ENCODE measurements around the gene ZNF525. TPM values are rescaled to one million over a fixed set of nuclear protein-coding genes. Genes with fewer than 3 reads are reported as not detected.
"Not testable (repeated sequence)": the region's sequence is repeated elsewhere in the genome, so short reads cannot be mapped to it uniquely, and the experiment has no call there.

The ZNF525 gene
- total RNA-seq, 6 donors from 2014 or later = 2.4 to 15.7 (median 9.9) TPM

- H3K9me3 ChIP-seq, DNase-seq, H3K36me3 ChIP-seq, H3K27me3 ChIP-seq, H3K27ac ChIP-seq: not testable (repeated sequence)
- Histone ChIP-seq H3K4me3 (peak overlapping the region in 1 of 4 donors; percentile 21), H3K4me1 (peaks cover 0 to 16% (median 3%) of the 10 kb centered on the region in 4 donors)
- peak in 1 of 6 experiments; percentile 8 for TF ChIP-seq CTCF (IDR thresholded peaks at IDR 0.05)
- ATAC-seq (ENCODE audit: low FRiP score in 2 of 2) = peak in 1 of 2 donors; percentile 66
- 40 to 43% methylated on average over 8 of the region's 8 CpGs for WGBS, 2 donors
Observed at GRCh38 chr19:53423680-53424079, 58.2 kb downstream of the ZNF525 start.

DNA sequence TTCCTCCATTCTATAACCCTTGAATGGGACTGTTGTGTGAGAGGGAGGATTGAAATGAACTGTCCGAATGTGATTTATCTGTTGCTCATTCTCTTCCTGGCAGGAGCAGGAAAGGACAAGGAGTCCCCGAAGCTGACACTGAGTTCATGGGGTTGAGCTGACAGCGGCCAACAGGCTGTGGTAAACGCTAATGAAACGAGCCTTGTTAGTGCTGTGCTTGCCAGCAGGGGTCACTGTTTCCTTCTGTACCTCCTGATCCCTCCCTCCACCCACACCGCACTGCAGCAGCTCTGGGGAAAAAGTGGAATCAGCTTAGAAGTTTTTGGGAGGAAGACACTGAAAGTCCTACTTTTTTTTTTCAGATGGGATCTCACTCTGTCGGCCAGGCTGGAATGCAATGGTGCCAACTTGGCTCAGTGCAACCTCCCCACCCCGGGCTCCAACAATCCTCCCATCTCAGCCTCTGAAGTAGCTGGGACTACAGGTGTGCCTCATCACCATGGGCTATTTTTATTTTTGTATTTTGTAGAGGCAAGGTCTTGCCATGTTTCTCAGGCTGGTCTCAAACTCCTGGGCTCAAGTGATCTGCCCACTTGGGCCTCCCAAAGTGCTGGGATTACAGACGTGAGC lies 59.6 kb downstream of the ZNF525 start:
- DNase-seq (peak in 1 of 2 donors; percentile 81), ATAC-seq (ENCODE audit: low FRiP score in 2 of 2) (peak; percentile 91 to 94)
- no peaks in the 10 kb centered on the region for H3K36me3 ChIP-seq
- no peak overlapping the region for H3K4me3 ChIP-seq
- H3K4me1 ChIP-seq = peaks cover 0 to 16% (median 3%) of the 10 kb centered on the region in 4 donors
- H3K9me3 ChIP-seq = no peaks in the 10 kb centered on the region
- peak overlapping the region in 3 of 4 donors; percentile 21 to 40 (median 35) for H3K27ac ChIP-seq
- 19 to 23% methylated on average over 9 of the region's 9 CpGs for WGBS, 2 donors
- H3K27me3 ChIP-seq = no peaks in the 10 kb centered on the region
- TF ChIP-seq POLR2AphosphoS5 (IDR thresholded peaks at IDR 0.05) (peak; percentile 72 to 81), POLR2A (IDR thresholded peaks at IDR 0.05) (no peak), EP300 (IDR thresholded peaks at IDR 0.05) (peak in 2 of 4 donors; percentile 94 to 97), CTCF (IDR thresholded peaks at IDR 0.05) (peak; percentile 72 to 87 (median 83))

DNA sequence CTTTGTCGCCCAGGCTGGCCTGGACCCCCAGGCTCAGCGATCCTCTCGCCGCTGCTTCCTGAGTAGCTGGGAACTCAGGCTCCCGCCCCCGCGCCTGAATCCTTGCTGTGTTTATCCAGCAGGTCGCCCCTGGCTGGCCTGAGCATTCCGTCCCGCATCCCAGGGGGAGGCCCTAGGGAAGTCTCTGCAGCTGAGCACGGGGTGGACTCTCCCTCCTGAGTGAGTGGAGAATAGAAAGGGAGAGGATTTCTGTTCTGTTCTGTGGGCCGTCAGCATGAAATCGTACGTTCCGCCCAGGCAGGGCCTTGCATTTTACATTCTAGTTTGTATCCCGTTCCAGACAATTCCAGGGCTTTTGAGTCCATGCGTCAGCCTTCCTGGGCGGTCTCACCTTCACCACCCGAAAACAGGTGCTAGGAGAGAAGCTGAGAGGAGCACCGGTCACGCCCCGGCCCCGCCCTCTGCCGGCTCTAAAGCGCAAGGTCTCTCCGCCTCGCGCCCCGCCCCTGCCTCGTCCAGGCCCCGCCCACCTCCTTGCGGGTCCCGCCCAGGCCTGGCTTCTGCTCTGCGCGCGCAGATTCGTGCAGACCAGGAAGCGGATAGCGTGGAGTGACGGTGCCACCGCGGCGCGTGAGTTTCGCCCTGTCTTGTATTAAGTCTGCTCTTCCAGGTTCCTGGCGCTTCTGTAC lies 66.0 kb downstream of the ZNF525 start, which contains the start of gene ZNF761:
ZNF761 (plus strand) TSS at position 586 of the 689 bp plus-strand sequence. CDS start 15,285 bp downstream, outside the sequence.
- H3K27ac ChIP-seq = peak within 1 kb of the TSS; percentile 75 to 85 (median 82)
- peak; percentile 99 to 100 for DNase-seq

DNA sequence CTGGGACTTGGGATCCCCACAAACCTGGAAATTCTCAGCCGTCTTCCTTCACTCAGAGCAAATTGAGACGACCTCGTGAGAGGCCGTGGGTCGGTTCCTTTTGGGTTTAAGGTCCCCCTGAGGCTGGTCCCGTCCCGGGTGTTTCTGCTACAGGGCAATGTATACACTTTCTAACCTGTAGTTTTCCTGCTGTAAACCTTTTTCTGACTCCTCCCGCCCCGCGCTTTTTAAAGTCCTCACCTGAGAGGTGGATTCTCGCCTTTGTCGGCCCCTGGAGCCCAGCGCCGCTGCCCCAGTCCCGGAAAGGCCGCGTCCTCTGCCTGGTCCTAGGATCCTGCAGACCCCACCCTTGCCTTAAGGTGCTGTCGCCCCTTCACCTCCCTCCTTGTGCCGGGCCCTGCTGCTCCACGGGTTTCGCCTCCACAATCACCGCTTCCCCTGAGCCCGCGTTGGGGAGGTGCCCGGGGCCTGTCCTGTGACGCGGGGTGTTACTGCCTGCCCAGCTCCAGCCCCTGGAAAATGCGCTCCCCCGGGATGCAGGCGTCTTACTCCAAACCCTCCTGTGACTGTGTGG lies 66.7 kb downstream of the ZNF525 start:
- TF ChIP-seq EP300 (IDR thresholded peaks at IDR 0.05) (no peak), POLR2AphosphoS5 (IDR thresholded peaks at IDR 0.05) (no peak), CTCF (IDR thresholded peaks at IDR 0.05) (no peak), POLR2A (IDR thresholded peaks at IDR 0.05) (no peak)
- Histone ChIP-seq H3K27me3 (no peaks in the 10 kb centered on the region), H3K9me3 (no peaks in the 10 kb centered on the region), H3K36me3 (peaks cover 0 to 27% (median 3%) of the 10 kb centered on the region in 4 donors), H3K4me3 (peak overlapping the region; percentile 37 to 66 (median 60)), H3K4me1 (peaks cover 0 to 6% (median 6%) of the 10 kb centered on the region in 4 donors), H3K27ac (peak overlapping the region; percentile 75 to 85 (median 82))
- WGBS, 2 donors = 1% methylated on average over 21 to 24 of the region's 30 CpGs
- ATAC-seq (ENCODE audit: low FRiP score in 2 of 2) (peak; percentile 49 to 66), DNase-seq (peak; percentile 24 to 81)

More for the DNA sequence above, 66.0 kb downstream of the ZNF525 start, which contains the start of gene ZNF761:
- H3K36me3 ChIP-seq = peaks cover 0 to 23% (median 1%) of the 10 kb centered on the region in 4 donors
- H3K9me3 ChIP-seq = no peaks in the 10 kb centered on the region
- H3K4me3 ChIP-seq = peak within 1 kb of the TSS; percentile 37 to 66 (median 60)
- WGBS, 2 donors = 1 to 2% methylated on average over 19 to 31 of the region's 46 CpGs
- H3K27me3 ChIP-seq = no peaks in the 10 kb centered on the region
- peak; percentile 100 for ATAC-seq (ENCODE audit: low FRiP score in 2 of 2)
- peaks cover 0 to 6% (median 6%) of the 10 kb centered on the region in 4 donors for H3K4me1 ChIP-seq
- TF ChIP-seq POLR2AphosphoS5 (IDR thresholded peaks at IDR 0.05) (peak; percentile 91 to 94), CTCF (IDR thresholded peaks at IDR 0.05) (peak; percentile 44 to 66 (median 50)), EP300 (IDR thresholded peaks at IDR 0.05) (no peak), POLR2A (IDR thresholded peaks at IDR 0.05) (peak in 3 of 4 donors; percentile 75 to 84 (median 79))

Small RNAs within 50 kb of the gene (small RNA-seq; reads per million reads assigned to genes)
- gene RPL39P36 = 0 reads per million in 4 donors

Other genes starting within 250 kb of the ZNF525 start
- gene ZNF415, start 232.8 kb upstream of the ZNF525 start, total RNA-seq = 1 to 10 TPM; 2.4 to 7.9 (median 4.3) TPM
- 10 to 100 TPM in 4 of 6 donors, 1 to 10 TPM in 2; 5.3 to 21.0 (median 10.3) TPM for gene ZNF347, start 206.7 kb upstream of the ZNF525 start, total RNA-seq
- 1 to 10 TPM; 1.7 to 5.2 (median 3.4) TPM for gene ZNF665, start 172.3 kb upstream of the ZNF525 start, total RNA-seq
- 10 to 100 TPM in 4 of 6 donors, 1 to 10 TPM in 2; 5.2 to 19.9 (median 12.5) TPM for gene ZNF677, start 110.8 kb upstream of the ZNF525 start, total RNA-seq
- gene VN1R2, start 107.4 kb upstream of the ZNF525 start, total RNA-seq = not detected
- gene VN1R4, start 98.0 kb upstream of the ZNF525 start, total RNA-seq = not detected
- gene ZNF845, start 32.0 kb upstream of the ZNF525 start, total RNA-seq = 10 to 100 TPM in 1 of 6 donors, 1 to 10 TPM in 5; 3.2 to 11.4 (median 6.2) TPM
- gene ZNF765, start 29.4 kb downstream of the ZNF525 start, total RNA-seq = 10 to 100 TPM in 3 of 6 donors, 1 to 10 TPM in 3; 7.9 to 21.0 (median 10.5) TPM
- 10 to 100 TPM in 2 of 6 donors, 1 to 10 TPM in 4; 5.0 to 26.2 (median 9.5) TPM for gene ZNF761, start 66.3 kb downstream of the ZNF525 start, total RNA-seq
- gene ZNF813, start 102.0 kb downstream of the ZNF525 start, total RNA-seq = 1 to 10 TPM; 2.2 to 8.4 (median 3.1) TPM
- gene ZNF331, start 172.4 kb downstream of the ZNF525 start, total RNA-seq = 10 to 100 TPM; 26.3 to 80.0 (median 47.1) TPM

All from upper lobe of left lung (tissue), 6 donors.